Astrocyte (in vitro differentiated cells and primary cell): ENCODE measurements around the gene MCAM. TPM values are rescaled to one million over a fixed set of nuclear protein-coding genes. Genes with fewer than 3 reads are reported as not detected.

Source experiments
- DNase-seq: peaks from one replicate; pipeline ENCODE4 v3.0.0-alpha.2; 2010; ENCODE audit warnings: low read depth
- FAIRE-seq: peaks from 2 replicates; lab custom pipeline; 2011; peaks lifted over from hg19 to GRCh38; lab: Jason Lieb, UNC
- H2AFZ ChIP-seq: 2 replicates; pipeline ENCODE4 v1.6.0; 2012; ENCODE audit warnings: low read depth, low read length, inconsistent platforms
- H3K27ac ChIP-seq: 2 replicates; pipeline ENCODE4 v1.5.1; 2011; ENCODE audit warnings: low read depth, low read length, inconsistent platforms
- H3K27me3 ChIP-seq: 2 replicates; pipeline ENCODE4 v1.6.0; 2011; ENCODE audit warnings: low read length, inconsistent platforms; ENCODE audit not compliant: insufficient read depth
- H3K36me3 ChIP-seq: 2 replicates; pipeline ENCODE4 v1.5.1; 2011; ENCODE audit warnings: low read length, inconsistent platforms; ENCODE audit not compliant: insufficient read depth
- H3K4me1 ChIP-seq: 2 replicates; pipeline ENCODE4 v1.5.1; 2011; ENCODE audit warnings: low read length, inconsistent platforms; ENCODE audit not compliant: insufficient read depth
- H3K4me2 ChIP-seq: 2 replicates; pipeline ENCODE4 v1.6.0; 2012; ENCODE audit warnings: low read length, inconsistent platforms
- H3K4me3 ChIP-seq: 2 replicates; pipeline ENCODE4 v1.5.1; 2011; ENCODE audit warnings: low read depth, mild to moderate bottlenecking, low read length, inconsistent platforms; ENCODE audit not compliant: insufficient read depth
- H3K79me2 ChIP-seq: 2 replicates; pipeline ENCODE4 v1.6.0; 2012; ENCODE audit warnings: mild to moderate bottlenecking, low read length, inconsistent platforms; ENCODE audit not compliant: insufficient read depth
- H3K9ac ChIP-seq: 2 replicates; pipeline ENCODE4 v1.6.0; 2012; ENCODE audit warnings: mild to moderate bottlenecking, low read length, inconsistent platforms
- H3K9me3 ChIP-seq: 2 replicates; pipeline ENCODE4 v1.5.1; 2012; ENCODE audit warnings: low read depth, mild to moderate bottlenecking, low read length, inconsistent platforms; ENCODE audit not compliant: insufficient read depth
- H4K20me1 ChIP-seq: 2 replicates; pipeline ENCODE4 v1.6.0; 2012; ENCODE audit warnings: low read length, inconsistent platforms; ENCODE audit not compliant: insufficient read depth
- H3K27ac Mint-ChIP-seq: one replicate; pipeline ENCODE4 v1.8.0; 2021; ENCODE audit warnings: mild to moderate bottlenecking, mixed read lengths; ENCODE audit not compliant: unreplicated experiment
- H3K27me3 Mint-ChIP-seq: one replicate; pipeline ENCODE4 v1.8.0; 2021; ENCODE audit warnings: low read depth, mixed read lengths; ENCODE audit not compliant: unreplicated experiment
- H3K36me3 Mint-ChIP-seq: one replicate; pipeline ENCODE4 v1.8.0; 2021; ENCODE audit warnings: low read depth, mixed read lengths; ENCODE audit not compliant: unreplicated experiment
- H3K4me1 Mint-ChIP-seq: one replicate; pipeline ENCODE4 v1.8.0; 2021; ENCODE audit warnings: low read depth, mixed read lengths; ENCODE audit not compliant: unreplicated experiment
- H3K4me3 Mint-ChIP-seq: one replicate; pipeline ENCODE4 v1.8.0; 2021; ENCODE audit warnings: mild to moderate bottlenecking, moderate library complexity, mixed read lengths; ENCODE audit not compliant: unreplicated experiment
- H3K9me3 Mint-ChIP-seq: one replicate; pipeline ENCODE4 v1.8.0; 2021; ENCODE audit warnings: mild to moderate bottlenecking, mixed read lengths; ENCODE audit not compliant: unreplicated experiment
- CTCF ChIP-seq: IDR thresholded peaks from 2 replicates; pipeline ENCODE4 v1.5.1; 2011; ENCODE audit warnings: low read depth, mild to moderate bottlenecking, inconsistent platforms, low read length, moderate library complexity; ENCODE audit not compliant: insufficient read depth
- EZH2 ChIP-seq: IDR thresholded peaks from 2 replicates; pipeline ENCODE4 v1.6.1; 2012; ENCODE audit warnings: mild to moderate bottlenecking, low read length, inconsistent platforms; ENCODE audit not compliant: insufficient read depth
- total RNA-seq: library from RNA; stranded (reverse); gene quantifications from 2 replicates; pipeline ENCODE4 v1.2.1, GENCODE V29; 2021

Gene MCAM
- total RNA-seq, 1 donor from 2014 or later = 213 TPM

GRCh38 chr11:119335091-119335654 lies 18.2 kb upstream of the MCAM start:
- peaks cover 38% of the 10 kb centered on the region for H3K4me1 ChIP-seq
- Mint-ChIP-seq H3K36me3 (peaks cover 4% of the 10 kb centered on the region), H3K27me3 (peaks cover 2% of the 10 kb centered on the region), H3K9me3 (no peaks in the 10 kb centered on the region), H3K4me3 (peak overlapping the region; percentile 100), H3K27ac (peak overlapping the region; percentile 99), H3K4me1 (peaks cover 15% of the 10 kb centered on the region)
- H3K79me2 ChIP-seq = peaks cover 32% of the 10 kb centered on the region
- no peaks in the 10 kb centered on the region for H3K9me3 ChIP-seq
- H3K27me3 ChIP-seq = no peaks in the 10 kb centered on the region
- H3K4me3 ChIP-seq = peak overlapping the region; percentile 89
- no peak for FAIRE-seq
- TF ChIP-seq CTCF (no peak), EZH2 (no peak)
- peak overlapping the region; percentile 71 for H2AFZ ChIP-seq
- peak overlapping the region; percentile 93 for H3K9ac ChIP-seq
- no peak overlapping the region for H3K27ac ChIP-seq
- DNase-seq = no peak
- peak overlapping the region; percentile 92 for H3K4me2 ChIP-seq
- H3K36me3 ChIP-seq = no peaks in the 10 kb centered on the region
- H4K20me1 ChIP-seq = peaks cover 9% of the 10 kb centered on the region

DNA sequence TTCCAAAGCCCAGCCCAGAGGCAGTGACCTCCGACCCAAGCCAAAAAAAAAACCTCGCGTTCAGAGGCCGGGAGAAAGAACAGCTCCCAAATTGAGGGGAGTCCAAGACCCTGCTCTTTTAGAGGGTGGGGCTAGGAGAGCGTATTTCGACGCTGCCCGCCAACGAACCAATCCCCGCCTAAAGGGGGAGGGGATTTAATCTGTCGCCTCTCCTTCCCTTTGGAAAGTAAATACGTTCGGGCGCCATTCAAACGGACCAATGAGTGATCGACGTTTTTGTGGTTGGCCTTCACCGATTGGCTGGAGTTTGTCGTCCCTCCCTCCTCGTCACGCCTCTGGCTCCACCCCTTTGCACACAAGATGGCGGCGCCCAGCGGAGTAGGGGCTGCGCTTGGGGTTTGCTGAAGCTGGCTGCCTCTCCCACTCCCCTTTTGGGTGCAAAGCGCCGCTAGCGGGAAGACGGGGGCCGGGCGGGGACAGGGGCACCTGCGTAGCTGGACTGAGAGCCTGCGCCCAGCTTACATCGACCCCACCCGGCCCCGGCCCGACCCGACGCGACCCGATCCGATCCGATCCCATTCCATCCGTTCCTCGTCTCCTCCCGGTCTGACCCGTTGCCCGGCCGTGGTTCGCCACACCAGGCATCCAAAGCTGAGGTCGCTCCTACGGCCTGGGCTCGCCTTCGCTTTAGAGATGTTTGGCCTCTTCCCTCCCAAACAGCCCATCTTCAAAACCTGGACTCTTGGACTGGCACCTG lies 17.4 kb upstream of the MCAM start, which contains the start of gene RNF26:
RNF26 (plus strand) TSS at position 354 of the 757 bp plus-strand sequence. CDS start 596 bp downstream, outside the sequence.
- peak within 1 kb of the TSS; percentile 89 for H3K4me3 ChIP-seq
- no peaks in the 10 kb centered on the region for H3K36me3 ChIP-seq
- DNase-seq (peak; percentile 94), FAIRE-seq (peak; percentile 99)
- peak within 1 kb of the TSS; percentile 92 for H3K4me2 ChIP-seq
- H3K9ac ChIP-seq = peak within 1 kb of the TSS; percentile 93
- H3K4me1 Mint-ChIP-seq = peaks cover 15% of the 10 kb centered on the region
- peaks cover 9% of the 10 kb centered on the region for H4K20me1 ChIP-seq
- peaks cover 33% of the 10 kb centered on the region for H3K4me1 ChIP-seq
- peaks cover 2% of the 10 kb centered on the region for H3K27me3 Mint-ChIP-seq
- H3K27ac ChIP-seq = peak within 1 kb of the TSS; percentile 87
- no peaks in the 10 kb centered on the region for H3K9me3 ChIP-seq
- no peaks in the 10 kb centered on the region for H3K27me3 ChIP-seq
- TF ChIP-seq CTCF (no peak), EZH2 (no peak)
- H2AFZ ChIP-seq = peak within 1 kb of the TSS; percentile 71
- peaks cover 4% of the 10 kb centered on the region for H3K36me3 Mint-ChIP-seq
- peak within 1 kb of the TSS; percentile 100 for H3K4me3 Mint-ChIP-seq
- H3K27ac Mint-ChIP-seq = peak within 1 kb of the TSS; percentile 99
- peaks cover 32% of the 10 kb centered on the region for H3K79me2 ChIP-seq
- no peaks in the 10 kb centered on the region for H3K9me3 Mint-ChIP-seq
